CD8-positive, alpha-beta memory T cell (primary cell): ENCODE results near the gene PSMB11. TPM values are rescaled to one million over a fixed set of nuclear protein-coding genes. Genes with fewer than 3 reads are reported as not detected.

Experiments used
- CTCF ChIA-PET: fragments of 350-600 bp; sonication (Branson Sonifier 250); formaldehyde crosslinking; loops from one replicate; lab custom pipeline; 2021; ENCODE audit warnings: antibody characterized with exemption; lab: Charles Lee
- POLR2A ChIA-PET: fragments of 350-600 bp; sonication (Branson Sonifier 250); formaldehyde crosslinking; loops from one replicate; lab custom pipeline; 2021; ENCODE audit warnings: antibody characterized with exemption; lab: Charles Lee
- DNase-seq, 5 donors: peaks; one replicate each; pipeline versions ENCODE4 v3.0.0 to v3.0.0-alpha.2; 2020 to 2022; ENCODE audit warnings: mixed read lengths in 1 of 5
- H3K27ac ChIP-seq: one replicate; pipeline ENCODE4 v1.7.0; 2013; ENCODE audit warnings: low read depth, mild to moderate bottlenecking, low read length, moderate library complexity
- H3K27me3 ChIP-seq: 2 replicates; pipeline ENCODE4 v1.7.0; 2013; ENCODE audit warnings: low read length, mild to moderate bottlenecking; ENCODE audit not compliant: insufficient read depth, poor library complexity, severe bottlenecking
- H3K36me3 ChIP-seq: 2 replicates; pipeline ENCODE4 v1.7.0; 2013; ENCODE audit warnings: mild to moderate bottlenecking, low read length, moderate library complexity; ENCODE audit not compliant: insufficient read depth
- H3K4me1 ChIP-seq: 2 replicates; pipeline ENCODE4 v1.7.0; 2013; ENCODE audit warnings: mild to moderate bottlenecking, low read length, moderate library complexity; ENCODE audit not compliant: insufficient read depth
- H3K4me3 ChIP-seq: 2 replicates; pipeline ENCODE4 v1.7.0; 2013; ENCODE audit warnings: mild to moderate bottlenecking, low read length
- H3K9me3 ChIP-seq: 2 replicates; pipeline ENCODE4 v1.7.0; 2013; ENCODE audit warnings: mild to moderate bottlenecking, low read length
- H3K27ac Mint-ChIP-seq, 8 donors: one replicate each; pipeline ENCODE4 v1.8.0; 2020 to 2021; ENCODE audit warnings: mixed read lengths in 8 of 8, mild to moderate bottlenecking in 6 of 8, inconsistent platforms in 3 of 8, moderate library complexity in 3 of 8
- H3K27me3 Mint-ChIP-seq, 2 donors: one replicate each; pipeline ENCODE4 v1.8.0; 2020 to 2021; ENCODE audit warnings: mixed read lengths in 2 of 2, mild to moderate bottlenecking in 1 of 2, moderate library complexity in 1 of 2
- H3K36me3 Mint-ChIP-seq, 3 donors: one replicate each; pipeline ENCODE4 v1.8.0; 2020 to 2021; ENCODE audit warnings: mixed read lengths in 3 of 3, inconsistent platforms in 1 of 3, mild to moderate bottlenecking in 1 of 3
- H3K4me1 Mint-ChIP-seq, 3 donors: one replicate each; pipeline ENCODE4 v1.8.0; 2020 to 2021; ENCODE audit warnings: mixed read lengths in 3 of 3, inconsistent platforms in 1 of 3, mild to moderate bottlenecking in 1 of 3
- H3K4me3 Mint-ChIP-seq, 7 donors: one replicate each; pipeline ENCODE4 v1.8.0; 2020 to 2021; ENCODE audit warnings: mixed read lengths in 7 of 7, mild to moderate bottlenecking in 6 of 7, moderate library complexity in 4 of 7, inconsistent platforms in 2 of 7
- H3K9me3 Mint-ChIP-seq, 5 donors: one replicate each; pipeline ENCODE4 v1.8.0; 2020 to 2022; ENCODE audit warnings: mixed read lengths in 5 of 5, mild to moderate bottlenecking in 3 of 5, moderate library complexity in 2 of 5, inconsistent platforms in 1 of 5
- polyA plus RNA-seq: library from polyadenylated mRNA; unstranded; fragments of 300-500 nt; fragmentation: Illumina TruSeq; gene quantifications from one replicate; pipeline ENCODE4 v1.2.3, GENCODE V29; 2021
- total RNA-seq, 2 experiments: library from RNA; stranded (reverse); gene quantifications; one replicate each; pipeline ENCODE4 v1.2.3, GENCODE V29; 2021

PSMB11 gene
- total and polyA plus RNA-seq, 3 experiments from 2014 or later: not detected

- Mint-ChIP-seq H3K36me3 (peaks cover 0 to 13% (median under 1%) of the 10 kb centered on the region in 3 donors), H3K4me1 (peaks cover 16 to 19% (median 18%) of the 10 kb centered on the region in 3 donors), H3K27me3 (no peaks in the 10 kb centered on the region), H3K27ac (no peak overlapping the region), H3K9me3 (no peaks in the 10 kb centered on the region), H3K4me3 (no peak overlapping the region)
- H3K36me3 ChIP-seq: peaks cover 2% of the 10 kb centered on the region
- H3K4me3 ChIP-seq: no peak overlapping the region
- peaks cover 14% of the 10 kb centered on the region for H3K4me1 ChIP-seq
- POLR2A ChIA-PET: no interaction called here
- H3K27ac ChIP-seq: no peak overlapping the region
- peak in 1 of 5 donors; percentile 28 for DNase-seq
- no peaks in the 10 kb centered on the region for H3K27me3 ChIP-seq
- H3K9me3 ChIP-seq: no peaks in the 10 kb centered on the region
- CTCF ChIA-PET: interaction anchor here (1.4 to 21.2 kb wide), 3 partner anchors 14 to 69 kb away, joined by 4 to 732 read pairs (median 53); partner anchors contain the start of gene AJUBA
These were observed 12.2 kb downstream of the PSMB11 start for GRCh38 chr14:23054000-23054811.

- Mint-ChIP-seq H3K27me3 (no peaks in the 10 kb centered on the region), H3K4me3 (no peak overlapping the region), H3K36me3 (peaks cover 0 to 22% (median 4%) of the 10 kb centered on the region in 3 donors), H3K4me1 (peaks cover 16 to 19% (median 18%) of the 10 kb centered on the region in 3 donors), H3K27ac (no peak overlapping the region), H3K9me3 (no peaks in the 10 kb centered on the region)
- Histone ChIP-seq H3K27ac (no peak overlapping the region), H3K4me3 (no peak overlapping the region), H3K9me3 (no peaks in the 10 kb centered on the region), H3K4me1 (peaks cover 14% of the 10 kb centered on the region), H3K27me3 (no peaks in the 10 kb centered on the region), H3K36me3 (peaks cover 6% of the 10 kb centered on the region)
- CTCF ChIA-PET: interaction anchor here (0.6 to 21.2 kb wide), 6 partner anchors 12 to 70 kb away, joined by 3 to 732 read pairs (median 28); partner anchors contain the start of gene AJUBA
- POLR2A ChIA-PET: no interaction called here
- no peak for DNase-seq
These were observed 13.1 kb downstream of the PSMB11 start for GRCh38 chr14:23055147-23055550.

GRCh38 chr14:23055621-23056144 lies 13.7 kb downstream of the PSMB11 start:
- Mint-ChIP-seq H3K9me3 (no peaks in the 10 kb centered on the region), H3K4me1 (peaks cover 16 to 19% (median 18%) of the 10 kb centered on the region in 3 donors), H3K4me3 (peak overlapping the region in 6 of 7 donors; percentile 72 to 94 (median 82)), H3K27me3 (no peaks in the 10 kb centered on the region), H3K36me3 (peaks cover 0 to 26% (median 4%) of the 10 kb centered on the region in 3 donors), H3K27ac (peak overlapping the region in 1 of 8 donors; percentile 71)
- H3K9me3 ChIP-seq: no peaks in the 10 kb centered on the region
- H3K4me3 ChIP-seq: no peak overlapping the region
- CTCF ChIA-PET: interaction anchor here (0.6 to 21.2 kb wide), 9 partner anchors 12 to 169 kb away, joined by 3 to 732 read pairs (median 5); partner anchors contain the start of genes ACIN1, AJUBA and C14orf119
- no peaks in the 10 kb centered on the region for H3K27me3 ChIP-seq
- no peak overlapping the region for H3K27ac ChIP-seq
- DNase-seq: peak in 1 of 5 donors; percentile 17
- H3K4me1 ChIP-seq: peaks cover 14% of the 10 kb centered on the region
- peaks cover 12% of the 10 kb centered on the region for H3K36me3 ChIP-seq
- POLR2A ChIA-PET: interaction anchor here (1.4 kb wide), 1 partner anchor 69 kb away, joined by 6 read pairs; no protein-coding TSS in a partner anchor

- Mint-ChIP-seq H3K9me3 (no peaks in the 10 kb centered on the region), H3K27me3 (no peaks in the 10 kb centered on the region), H3K4me3 (peak overlapping the region; percentile 72 to 95 (median 84)), H3K4me1 (peaks cover 16 to 19% (median 18%) of the 10 kb centered on the region in 3 donors), H3K36me3 (peaks cover 0 to 32% (median 6%) of the 10 kb centered on the region in 3 donors), H3K27ac (peak overlapping the region; percentile 2 to 95 (median 73))
- peak; percentile 54 to 75 (median 59) for DNase-seq
- Histone ChIP-seq H3K9me3 (no peaks in the 10 kb centered on the region), H3K4me1 (peaks cover 14% of the 10 kb centered on the region), H3K36me3 (peaks cover 17% of the 10 kb centered on the region), H3K27me3 (no peaks in the 10 kb centered on the region), H3K4me3 (peak overlapping the region; percentile 47), H3K27ac (no peak overlapping the region)
- CTCF ChIA-PET: interaction anchor here (0.9 to 21.2 kb wide), 12 partner anchors 11 to 174 kb away, joined by 3 to 732 read pairs (median 4); partner anchors contain the start of genes ACIN1, AJUBA, C14orf119 and PRMT5
- POLR2A ChIA-PET: interaction anchor here (1.4 kb wide), 1 partner anchor 70 kb away, joined by 6 read pairs; no protein-coding TSS in a partner anchor
These were observed 14.3 kb downstream of the PSMB11 start for GRCh38 chr14:23056145-23056955.

- Histone ChIP-seq H3K4me1 (peaks cover 14% of the 10 kb centered on the region), H3K4me3 (peak within 1 kb of the TSS; percentile 74), H3K27ac (no peak within 1 kb of the TSS), H3K36me3 (peaks cover 21% of the 10 kb centered on the region), H3K27me3 (no peaks in the 10 kb centered on the region), H3K9me3 (no peaks in the 10 kb centered on the region)
- no peaks in the 10 kb centered on the region for H3K27me3 Mint-ChIP-seq
- ChIA-PET CTCF (interaction anchor here (0.7 to 21.2 kb wide), 33 partner anchors 8 to 487 kb away, joined by 3 to 732 read pairs (median 5); partner anchors contain the start of genes ACIN1, AJUBA, C14orf119 and PRMT5), POLR2A (interaction anchor here (0.5 to 1.5 kb wide), 6 partner anchors 50 to 487 kb away, joined by 3 to 14 read pairs (median 6); partner anchors contain the start of gene AJUBA)
- H3K4me3 Mint-ChIP-seq: peak within 1 kb of the TSS; percentile 85 to 95 (median 90)
- peaks cover 16 to 19% (median 18%) of the 10 kb centered on the region in 3 donors for H3K4me1 Mint-ChIP-seq
- no peaks in the 10 kb centered on the region for H3K9me3 Mint-ChIP-seq
- DNase-seq: peak; percentile 51 to 80 (median 67)
- H3K27ac Mint-ChIP-seq: peak within 1 kb of the TSS; percentile 2 to 95 (median 80)
- peaks cover 0 to 38% (median 8%) of the 10 kb centered on the region in 3 donors for H3K36me3 Mint-ChIP-seq
These were observed 15.1 kb downstream of the PSMB11 start, which contains the start of gene CDH24 for GRCh38 chr14:23056956-23057756. CDH24 (minus strand) TSS chr14:23057520; CDS start chr14:23055733, 1,787 bp downstream.

- Histone ChIP-seq H3K27ac (no peak overlapping the region), H3K27me3 (no peaks in the 10 kb centered on the region), H3K9me3 (no peaks in the 10 kb centered on the region), H3K4me1 (peaks cover 14% of the 10 kb centered on the region), H3K36me3 (peaks cover 29% of the 10 kb centered on the region), H3K4me3 (peak overlapping the region; percentile 74)
- no peaks in the 10 kb centered on the region for H3K27me3 Mint-ChIP-seq
- POLR2A ChIA-PET: interaction anchor here (0.5 to 1.5 kb wide), 8 partner anchors 10 to 488 kb away, joined by 3 to 14 read pairs (median 6); partner anchors contain the start of gene AJUBA
- H3K4me1 Mint-ChIP-seq: peaks cover 16 to 19% (median 18%) of the 10 kb centered on the region in 3 donors
- H3K9me3 Mint-ChIP-seq: no peaks in the 10 kb centered on the region
- H3K27ac Mint-ChIP-seq: peak overlapping the region in 7 of 8 donors; percentile 37 to 92 (median 66)
- CTCF ChIA-PET: interaction anchor here (0.7 to 21.2 kb wide), 33 partner anchors 9 to 488 kb away, joined by 3 to 732 read pairs (median 5); partner anchors contain the start of genes ACIN1, AJUBA, C14orf119 and PRMT5
- H3K4me3 Mint-ChIP-seq: peak overlapping the region; percentile 85 to 95 (median 90)
- DNase-seq: peak; percentile 74 to 90 (median 81)
- peaks cover 0 to 46% (median 11%) of the 10 kb centered on the region in 3 donors for H3K36me3 Mint-ChIP-seq
These were observed 16.0 kb downstream of the PSMB11 start for GRCh38 chr14:23057757-23058653.
